GM20431 (cell line): ENCODE results near the gene TNS1.

Experiments used
- in situ Hi-C: fragments of 300-500 bp; cut with MseI, MboI; formaldehyde crosslinking; loops from one replicate; pipeline ENCODE4 v1.15.0; 2020; ENCODE audit warnings: low sequenced_read_pairs; ENCODE audit not compliant: unreplicated experiment

Gene TNS1

GRCh38 chr2:217922101-217923006 is 80.4 kb downstream of the TNS1 start:
- in situ Hi-C loops = no loop called here

DNA sequence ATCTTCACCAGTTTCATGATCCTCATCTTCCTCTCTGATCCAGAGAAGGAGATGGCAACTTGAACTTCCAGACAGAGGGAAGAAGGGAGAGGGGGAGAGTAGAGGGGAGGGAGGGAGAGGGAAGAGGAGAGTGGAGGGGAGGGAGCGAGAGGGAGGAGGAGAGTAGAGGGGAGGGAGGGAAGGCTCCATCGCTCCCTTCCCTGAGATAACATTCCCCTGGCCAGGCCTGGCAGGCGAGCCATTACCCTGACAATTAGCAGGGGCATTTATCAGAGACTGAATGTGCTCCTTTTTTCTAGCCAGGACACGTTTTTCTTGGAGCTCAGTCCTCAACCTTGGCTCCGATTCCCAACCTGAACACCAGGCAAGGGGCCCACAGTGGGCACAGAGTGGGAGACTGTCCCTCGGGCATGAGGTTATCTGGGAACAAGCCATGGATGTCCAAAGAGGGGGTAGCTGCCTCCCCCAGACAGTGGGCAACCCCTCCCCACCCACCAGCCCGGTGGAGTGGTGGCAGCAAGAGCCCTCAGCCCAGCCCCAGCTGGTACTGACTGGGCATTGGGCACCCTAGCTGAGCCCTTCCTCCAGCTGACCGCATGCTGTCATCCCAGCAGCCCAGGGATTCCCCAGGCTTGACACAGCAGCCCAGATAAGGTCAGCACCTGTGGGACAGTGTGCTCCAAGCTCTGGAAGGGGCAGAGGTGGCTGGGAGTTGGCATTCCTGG is 81.8 kb downstream of the TNS1 start:
- in situ Hi-C loops = no loop called here

DNA sequence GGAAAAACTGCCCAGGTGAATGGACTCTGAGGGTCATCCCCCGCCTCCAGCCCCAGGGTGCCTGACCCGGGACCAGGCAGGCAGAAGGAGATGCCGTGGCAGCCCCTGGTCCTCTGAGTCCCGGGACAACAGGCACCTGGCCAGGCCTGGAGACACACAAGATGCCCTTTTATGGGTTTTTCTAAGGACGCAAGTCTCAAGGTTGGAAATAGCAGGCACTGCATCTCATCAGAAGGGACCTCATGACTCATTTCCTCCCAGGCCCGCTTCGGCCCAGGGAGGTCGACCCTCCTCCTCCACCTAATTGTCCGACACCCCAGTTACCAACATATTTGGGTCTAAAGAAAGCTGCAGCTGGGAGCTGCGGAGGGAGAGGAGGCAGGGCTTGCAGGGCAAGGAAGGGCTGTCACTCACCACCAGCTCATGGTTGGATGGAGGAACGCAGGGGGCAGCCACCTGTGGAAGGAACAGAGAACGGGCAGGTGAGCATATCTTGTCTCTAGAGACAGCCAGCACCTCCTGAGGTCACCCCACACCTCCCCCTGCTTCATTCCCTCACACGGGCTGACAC is 82.9 kb downstream of the TNS1 start:
- in situ Hi-C loops = no loop called here

DNA sequence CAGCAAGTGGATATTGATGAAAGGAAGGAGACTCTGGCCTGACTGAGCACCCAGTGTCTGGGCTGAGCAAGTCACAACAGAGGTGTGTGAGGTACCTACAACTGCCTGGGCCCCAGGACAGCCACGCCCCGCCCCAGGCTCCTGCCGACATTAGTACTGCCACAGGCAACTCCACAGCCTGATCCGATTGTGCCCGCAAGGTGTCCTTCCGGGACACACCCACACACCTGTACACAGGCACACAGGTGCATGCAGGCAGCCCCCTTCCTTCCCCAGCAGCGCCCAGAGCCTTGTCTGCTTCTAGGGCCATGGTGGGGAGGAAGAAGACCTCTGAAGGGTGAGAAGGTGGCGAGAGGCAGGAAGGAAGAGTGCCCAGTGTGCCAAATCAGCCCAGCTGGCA is 83.6 kb downstream of the TNS1 start:
- in situ Hi-C loops = no loop called here

- in situ Hi-C loops = no loop called here
Measured at GRCh38 chr2:217918308-217919024, 84.3 kb downstream of the TNS1 start.

DNA sequence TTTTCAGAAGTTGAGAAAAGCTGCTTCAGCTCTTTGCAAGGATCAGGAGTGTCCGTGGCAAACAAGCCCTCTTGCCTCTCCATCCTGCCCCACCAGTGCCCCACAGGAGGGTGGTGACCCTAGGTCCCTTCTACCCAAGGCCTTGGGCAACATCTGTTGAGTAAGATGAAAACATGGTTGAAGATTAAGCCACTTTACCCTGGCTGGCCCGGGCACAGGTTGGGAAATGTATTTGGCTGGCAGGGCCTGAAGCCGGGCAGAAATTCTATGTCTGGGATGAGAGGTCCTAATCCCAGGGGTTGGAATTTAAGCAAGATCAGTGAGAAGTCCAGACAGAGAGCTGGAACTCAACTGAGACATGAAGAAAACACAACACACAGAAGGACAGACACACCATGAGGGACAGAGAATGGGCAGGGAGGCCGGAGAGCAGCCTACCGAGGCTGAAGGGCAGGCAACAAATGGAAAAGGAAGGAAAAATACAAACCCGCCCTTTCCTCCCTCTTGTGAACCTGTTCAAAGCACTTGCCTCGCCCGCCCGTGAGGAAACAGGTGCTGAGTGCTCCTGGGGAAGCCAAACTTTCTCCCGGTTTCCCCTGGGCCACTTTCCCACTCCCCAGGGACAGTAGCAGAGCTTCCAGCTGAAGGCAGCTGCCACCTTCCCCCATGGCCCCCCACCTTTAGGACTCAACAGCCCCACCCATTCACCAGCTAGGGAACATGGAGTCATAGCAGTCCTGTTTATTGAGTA is 86.1 kb downstream of the TNS1 start:
- in situ Hi-C loops = no loop called here

DNA sequence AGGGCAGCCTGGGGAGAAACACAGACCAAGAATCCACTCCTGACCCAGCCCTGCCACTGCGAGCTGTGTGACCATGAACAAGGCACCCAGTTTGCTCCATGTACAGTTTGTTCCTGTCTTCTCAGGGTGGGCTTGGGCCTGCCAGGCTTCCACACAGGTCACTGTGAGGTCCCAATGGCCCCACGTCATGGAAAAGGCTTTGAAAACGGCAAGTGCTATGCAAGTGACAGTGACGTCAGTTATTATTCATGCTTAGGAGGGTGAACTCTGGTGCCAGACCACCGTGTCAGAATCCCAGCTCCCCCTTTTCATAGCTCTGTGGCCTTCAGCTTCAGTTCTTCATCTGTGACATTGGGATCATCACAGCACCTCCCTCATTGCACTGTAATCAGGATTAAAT is 87.1 kb downstream of the TNS1 start:
- in situ Hi-C loops = no loop called here

DNA sequence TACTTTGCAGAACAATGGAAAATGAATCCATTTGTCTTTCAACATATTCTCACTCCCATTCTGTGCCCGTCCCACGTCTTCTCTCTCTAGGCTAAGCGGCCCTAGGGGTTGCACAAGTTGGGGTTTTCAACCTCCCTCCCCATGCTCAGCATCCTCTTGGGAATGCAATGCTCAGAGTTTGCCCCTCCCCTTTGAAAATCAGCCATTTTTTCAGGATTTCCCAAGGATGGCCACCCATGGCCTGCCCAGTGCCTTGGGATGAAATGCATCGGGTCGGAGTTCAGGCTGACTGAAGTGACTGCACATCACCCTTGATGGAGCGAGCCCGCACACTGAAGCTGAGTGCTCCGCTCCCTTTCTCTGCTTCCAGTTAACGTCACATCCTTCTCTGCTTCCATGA is 87.9 kb downstream of the TNS1 start:
- in situ Hi-C loops = no loop called here

- in situ Hi-C loops = no loop called here
Measured at GRCh38 chr2:217914078-217914477, 88.7 kb downstream of the TNS1 start.

GRCh38 chr2:217913436-217913835 is 89.4 kb downstream of the TNS1 start:
- in situ Hi-C loops = no loop called here

DNA sequence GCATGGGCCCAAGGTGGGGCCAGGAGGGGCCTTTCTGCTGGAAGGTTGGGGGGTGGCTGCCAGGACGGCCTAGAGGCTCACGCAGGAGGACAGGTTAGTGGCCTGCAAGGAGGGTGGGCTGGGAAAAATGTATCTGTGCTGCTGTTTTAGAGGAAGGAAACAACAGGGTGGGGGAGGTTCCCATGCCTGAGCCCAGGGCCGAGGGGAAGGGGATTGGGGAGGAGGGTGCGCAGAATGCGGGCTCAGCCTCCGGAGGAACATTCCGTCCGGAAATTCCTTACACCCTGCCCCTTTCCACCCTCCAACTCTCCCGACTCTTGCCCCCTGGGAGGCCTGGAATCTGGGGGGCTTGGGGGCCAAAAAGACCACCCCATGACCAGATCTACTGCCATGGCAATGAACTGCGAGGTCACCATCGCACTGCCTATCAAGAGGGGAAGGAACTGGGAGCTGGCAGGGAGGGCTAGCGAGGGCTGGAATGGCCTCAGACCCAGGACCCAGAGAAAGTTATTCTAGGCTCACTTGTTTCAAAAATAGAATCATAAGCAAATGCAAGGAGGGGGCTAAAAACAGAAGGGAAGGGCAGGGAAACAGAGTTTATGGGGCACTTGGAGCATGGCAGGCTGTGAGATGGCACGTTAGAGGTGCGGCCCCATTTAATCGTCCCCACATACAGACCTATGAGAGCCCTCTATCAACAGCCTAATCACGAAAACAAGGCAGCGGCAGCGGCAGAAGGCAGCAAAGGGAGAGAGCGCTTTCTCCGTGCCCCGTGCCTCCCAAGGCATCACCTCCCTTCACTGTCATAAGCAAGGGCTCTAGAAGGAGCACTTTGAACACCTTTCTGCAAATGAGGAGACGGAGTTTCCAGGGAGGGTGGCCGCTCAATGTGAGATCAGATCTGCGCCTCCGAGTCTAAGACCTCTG is 90.4 kb downstream of the TNS1 start:
- in situ Hi-C loops = no loop called here

DNA sequence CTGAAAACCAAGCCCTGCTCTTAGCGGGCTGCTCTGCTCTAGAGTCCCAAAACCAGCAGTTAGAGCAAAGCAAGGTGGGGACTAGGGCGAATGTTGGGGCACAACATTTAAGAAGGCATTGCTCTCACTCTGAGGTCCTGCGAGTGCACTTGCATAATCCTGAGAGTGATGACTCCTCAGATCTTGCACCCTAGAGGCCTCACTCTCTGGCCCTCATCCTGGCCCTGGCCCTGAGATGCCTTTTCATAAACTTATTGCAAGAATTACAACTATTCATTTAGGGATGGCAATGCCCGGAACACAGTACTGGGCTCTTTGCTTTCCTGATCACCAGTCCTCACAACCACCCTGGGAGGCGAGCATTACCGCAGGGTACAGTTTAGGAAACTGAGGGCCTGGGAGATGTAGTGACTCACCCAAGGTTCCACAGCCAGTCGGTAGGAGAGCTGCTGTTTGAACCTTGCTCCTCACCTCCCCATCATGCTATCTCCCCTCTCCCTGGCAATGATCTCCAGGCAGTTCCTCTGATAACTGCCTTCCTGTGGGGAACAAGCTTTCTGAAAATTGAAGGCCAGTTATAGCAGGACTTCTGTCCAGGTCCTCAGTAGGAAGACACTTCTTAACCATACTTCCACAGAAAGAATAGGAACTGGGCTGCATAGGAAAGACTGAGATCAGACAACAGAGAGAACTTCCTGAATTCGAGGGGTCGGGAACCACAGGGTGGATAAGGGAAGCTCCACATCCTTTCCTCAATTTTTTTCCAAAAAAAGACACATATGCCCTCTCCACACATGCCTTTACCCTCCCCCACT is 91.3 kb downstream of the TNS1 start:
- in situ Hi-C loops = no loop called here

DNA sequence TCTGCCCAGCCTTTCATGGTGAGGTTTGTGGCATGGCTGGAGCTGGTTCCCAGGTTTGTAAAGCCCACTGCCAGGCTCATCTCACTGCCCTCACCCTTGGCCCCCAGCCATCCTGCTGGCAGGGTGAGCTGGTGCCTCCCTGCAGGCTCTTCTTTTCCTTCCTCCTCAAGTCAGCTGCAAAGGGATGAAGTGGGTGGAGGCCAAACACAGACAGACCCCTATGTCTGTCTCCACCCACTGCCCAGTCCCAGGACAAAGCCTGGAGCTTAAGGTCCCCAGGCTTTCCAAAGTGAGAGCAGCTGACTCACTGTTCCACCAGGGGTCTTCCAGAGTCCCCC is 92.0 kb downstream of the TNS1 start:
- in situ Hi-C loops = no loop called here

DNA sequence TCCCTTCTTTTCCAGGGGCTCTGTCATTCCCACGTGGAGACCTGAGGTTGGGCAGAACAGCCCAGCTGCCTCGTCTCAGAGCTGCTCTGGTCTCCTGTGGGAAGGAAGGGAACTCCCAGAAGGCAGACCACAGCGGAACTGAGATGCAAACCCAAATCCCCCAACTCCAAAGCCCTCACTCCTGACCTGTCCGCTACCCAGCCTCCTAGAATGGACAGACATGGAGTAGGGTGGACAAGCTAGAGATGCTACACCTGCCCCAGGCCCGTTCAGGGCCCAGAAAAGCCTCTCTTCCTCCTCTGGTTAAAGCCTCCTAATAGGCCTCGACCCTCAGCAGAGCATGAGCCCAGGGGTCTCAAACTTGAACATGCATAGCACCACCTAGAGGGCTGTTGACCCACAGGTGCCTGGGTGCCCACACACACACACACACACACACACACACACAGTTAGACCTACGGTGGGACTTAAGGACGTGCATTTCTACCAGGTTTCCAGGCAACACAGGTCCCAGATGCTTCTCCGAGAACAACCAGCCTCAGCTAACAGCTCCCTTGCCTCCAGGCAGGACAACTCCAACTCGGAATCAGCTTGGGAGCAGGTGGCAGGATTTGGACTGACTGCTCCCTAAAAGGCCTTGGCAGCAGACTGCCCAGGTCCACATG is 93.5 kb downstream of the TNS1 start:
- in situ Hi-C loops = no loop called here

- in situ Hi-C loops = no loop called here
Measured at GRCh38 chr2:217908544-217908943, 94.3 kb downstream of the TNS1 start.

DNA sequence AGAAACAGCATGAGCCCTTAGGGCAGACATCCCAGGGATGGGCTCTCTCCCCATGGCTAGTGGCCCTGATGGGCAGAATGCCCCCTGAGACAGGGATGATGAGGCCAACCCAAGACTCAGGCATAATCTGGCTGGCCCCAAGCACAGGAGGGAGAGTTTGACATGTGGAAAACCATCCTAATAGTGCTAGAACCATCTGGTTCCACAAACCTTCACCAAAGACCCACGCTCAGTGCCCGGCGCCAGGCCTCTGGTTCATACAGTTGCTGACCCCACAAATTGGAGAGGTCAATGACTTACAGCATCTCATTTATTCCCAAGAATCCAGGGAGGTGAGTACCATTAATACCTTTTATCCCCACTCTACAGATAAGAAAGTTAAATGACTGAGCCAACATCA is 95.5 kb downstream of the TNS1 start:
- in situ Hi-C loops = no loop called here

- in situ Hi-C loops = no loop called here
Measured at GRCh38 chr2:217906798-217907197, 96.0 kb downstream of the TNS1 start.

- in situ Hi-C loops = no loop called here
Measured at GRCh38 chr2:217905896-217906295, 96.9 kb downstream of the TNS1 start.
